ENCODE data around the gene GADD45A.

GADD45A gene

GRCh38 chr1:67690018-67690363 lies 5.0 kb downstream of the GADD45A start:
- DNase-seq: no peak

- DNase-seq: no peak
Measured at GRCh38 chr1:67690411-67690810, 5.4 kb downstream of the GADD45A start.

GRCh38 chr1:67691712-67692111 lies 6.7 kb downstream of the GADD45A start:
- DNase-seq: no peak

- DNase-seq: peak; percentile 41
Measured at GRCh38 chr1:67695963-67696362, 11.0 kb downstream of the GADD45A start.

GRCh38 chr1:67696708-67697107 lies 11.7 kb downstream of the GADD45A start:
- DNase-seq: no peak

GRCh38 chr1:67700220-67700619 lies 15.2 kb downstream of the GADD45A start:
- DNase-seq: no peak

GRCh38 chr1:67700692-67701410 lies 15.8 kb downstream of the GADD45A start:
- DNase-seq: peak; percentile 72

- DNase-seq: no peak
Measured at GRCh38 chr1:67701876-67702275, 16.9 kb downstream of the GADD45A start.

GRCh38 chr1:67704351-67704750 lies 19.4 kb downstream of the GADD45A start:
- DNase-seq: no peak

GRCh38 chr1:67705735-67706453 lies 20.9 kb downstream of the GADD45A start:
- no peak for DNase-seq

GRCh38 chr1:67708606-67709005 lies 23.6 kb downstream of the GADD45A start:
- DNase-seq: no peak

GRCh38 chr1:67710417-67710816 lies 25.4 kb downstream of the GADD45A start:
- DNase-seq: no peak

- DNase-seq: peak; percentile 91
Measured at GRCh38 chr1:67711158-67711854, 26.3 kb downstream of the GADD45A start.

GRCh38 chr1:67711855-67712212 lies 26.8 kb downstream of the GADD45A start:
- no peak for DNase-seq

- peak; percentile 77 for DNase-seq
Measured at GRCh38 chr1:67713057-67713846, 28.3 kb downstream of the GADD45A start.

- DNase-seq: no peak
Measured at GRCh38 chr1:67715819-67716218, 30.8 kb downstream of the GADD45A start.

GRCh38 chr1:67716800-67717199 lies 31.8 kb downstream of the GADD45A start:
- DNase-seq: no peak

GRCh38 chr1:67717876-67718275 lies 32.9 kb downstream of the GADD45A start:
- DNase-seq: no peak

GRCh38 chr1:67719329-67720196 lies 34.6 kb downstream of the GADD45A start:
- no peak for DNase-seq

- no peak for DNase-seq
Measured at GRCh38 chr1:67721112-67721511, 36.1 kb downstream of the GADD45A start.

- DNase-seq: no peak
Measured at GRCh38 chr1:67721650-67722291, 36.8 kb downstream of the GADD45A start.
